Aorta (tissue), 5 donors: Measurements from ENCODE around the gene NR1H2. TPM values are rescaled to one million over a fixed set of nuclear protein-coding genes. Genes with fewer than 3 reads are reported as not detected.

Experiments used
- ATAC-seq: fragments of 200-7000 bp; cut with Tn5 transposase; one replicate; pipeline ENCODE4 v1.9.1; 2022; ENCODE audit warnings: moderate library complexity; ENCODE audit not compliant: low FRiP score
- DNase-seq, 2 donors: peaks; one replicate each; pipeline ENCODE4 v3.0.0-alpha.2; 2020
- H3K27ac ChIP-seq, 2 donors: one replicate each; pipeline ENCODE4 v1.5.1; 2013; ENCODE audit warnings: low read length in 2 of 2, mild to moderate bottlenecking in 2 of 2, moderate library complexity in 2 of 2, control low read depth in 1 of 2, inconsistent platforms in 1 of 2, low read depth in 1 of 2
- H3K27me3 ChIP-seq, 2 donors: one replicate each; pipeline ENCODE4 v1.6.1; 2013; ENCODE audit warnings: control low read depth in 1 of 2, low read length in 1 of 2, mild to moderate bottlenecking in 1 of 2, moderate library complexity in 1 of 2; ENCODE audit not compliant: insufficient read depth in 2 of 2, control insufficient read depth in 1 of 2
- H3K36me3 ChIP-seq, 2 donors: one replicate each; pipeline ENCODE4 v1.6.1; 2013; ENCODE audit warnings: control low read depth in 1 of 2, low read length in 1 of 2, mild to moderate bottlenecking in 1 of 2; ENCODE audit not compliant: insufficient read depth in 2 of 2, control insufficient read depth in 1 of 2
- H3K4me1 ChIP-seq, 2 donors: one replicate each; pipeline ENCODE4 v1.6.1; 2013; ENCODE audit warnings: low read length in 2 of 2, control low read depth in 1 of 2, mild to moderate bottlenecking in 1 of 2, moderate library complexity in 1 of 2; ENCODE audit not compliant: insufficient read depth in 2 of 2, control insufficient read depth in 1 of 2
- H3K4me3 ChIP-seq, 2 donors: one replicate each; pipeline ENCODE4 v1.5.1; 2013; ENCODE audit warnings: low read length in 2 of 2, control low read depth in 1 of 2, mild to moderate bottlenecking in 1 of 2
- H3K9me3 ChIP-seq: one replicate; pipeline ENCODE4 v1.6.1; 2013; ENCODE audit warnings: mild to moderate bottlenecking, low read length; ENCODE audit not compliant: control insufficient read depth
- WGBS, 2 donors: extraction: QIAGEN DNeasy Blood & Tissue Kit; methylation state at CpG; one replicate each; pipeline ENCODE4 v1.1.7; 2013; 5-methylcytosine and 5-hydroxymethylcytosine counted together
- intact Hi-C, 2 donors: fragments of 100-400 bp; cut with DNase I; formaldehyde crosslinking; loops; one replicate each; pipeline versions ENCODE4 v1.14.2 to v1.15.0; 2022
- polyA plus RNA-seq, 2 donors: library from polyadenylated mRNA; stranded (reverse); fragments of 200-250 nt; gene quantifications; one replicate each; pipeline ENCODE4 v1.2.3, GENCODE V29; 2013
- total RNA-seq, 2 donors: library from RNA; stranded (reverse); fragmentation: NEBNext Ultra II Directional; extraction: Animal tissue kit (Norgen Biotek cat#: 25700); gene quantifications; one replicate each; pipeline ENCODE4 v1.2.1, GENCODE V29; 2021
- donor health status: healthy with polysubstance abuse.
- donor health status: Bipolar disorder and iron deficiency.
- donor health status: DM: no; HTN: no; CAD: no.
- donor health status: DM: no; HTN: no; CAD: no.
- donor health status: DM: yes; HTN: yes; CAD: no.

The NR1H2 gene
- total and polyA plus RNA-seq, 4 donors: 53.5 to 126 (median 86.8) TPM

GRCh38 chr19:50420127-50420526 lies 43.9 kb downstream of the NR1H2 start:
- Histone ChIP-seq H3K9me3 (no peaks in the 10 kb centered on the region), H3K27me3 (no peaks in the 10 kb centered on the region), H3K4me1 (no peaks in the 10 kb centered on the region), H3K27ac (no peak overlapping the region), H3K4me3 (no peak overlapping the region), H3K36me3 (no peaks in the 10 kb centered on the region)
- intact Hi-C loops: no loop called here
- WGBS, 2 donors: 43 to 47% methylated on average over 3 of the region's 3 CpGs
- no peak for ATAC-seq
- DNase-seq: no peak

GRCh38 chr19:50420808-50421207 lies 44.6 kb downstream of the NR1H2 start:
- Histone ChIP-seq H3K36me3 (no peaks in the 10 kb centered on the region), H3K27me3 (no peaks in the 10 kb centered on the region), H3K4me3 (no peak overlapping the region), H3K4me1 (no peaks in the 10 kb centered on the region), H3K9me3 (no peaks in the 10 kb centered on the region), H3K27ac (no peak overlapping the region)
- DNase-seq (no peak), ATAC-seq (no peak)
- 65 to 80% methylated on average over 3 of the region's 3 CpGs for WGBS, 2 donors
- intact Hi-C loops: no loop called here

GRCh38 chr19:50422397-50423278 lies 46.4 kb downstream of the NR1H2 start:
- intact Hi-C loops: no loop called here
- H3K27me3 ChIP-seq: no peaks in the 10 kb centered on the region

GRCh38 chr19:50423279-50424113 lies 47.2 kb downstream of the NR1H2 start:
- Histone ChIP-seq H3K4me3 (no peak overlapping the region), H3K4me1 (no peaks in the 10 kb centered on the region), H3K27me3 (no peaks in the 10 kb centered on the region), H3K9me3 (no peaks in the 10 kb centered on the region), H3K36me3 (no peaks in the 10 kb centered on the region), H3K27ac (no peak overlapping the region)
- WGBS, 2 donors: 85 to 86% methylated on average over 22 of the region's 22 CpGs
- intact Hi-C loops: no loop called here
- ATAC-seq: no peak
- DNase-seq: no peak

More at GRCh38 chr19:50422397-50423278, 46.4 kb downstream of the NR1H2 start:
- no peak for DNase-seq
- 85 to 88% methylated on average over 17 to 18 of the region's 18 CpGs for WGBS, 2 donors
- Histone ChIP-seq H3K4me3 (no peak overlapping the region), H3K4me1 (no peaks in the 10 kb centered on the region), H3K36me3 (no peaks in the 10 kb centered on the region), H3K27ac (no peak overlapping the region), H3K9me3 (no peaks in the 10 kb centered on the region)
- ATAC-seq: no peak

- intact Hi-C loops: no loop called here
- WGBS, 2 donors: 68 to 91% methylated on average over 7 of the region's 7 CpGs
- ATAC-seq: no peak
These were observed 49.3 kb downstream of the NR1H2 start for GRCh38 chr19:50425581-50425980.

GRCh38 chr19:50427318-50427925 lies 51.2 kb downstream of the NR1H2 start:
- Histone ChIP-seq H3K9me3 (no peaks in the 10 kb centered on the region), H3K27me3 (no peaks in the 10 kb centered on the region), H3K36me3 (no peaks in the 10 kb centered on the region), H3K4me3 (no peak overlapping the region), H3K4me1 (no peaks in the 10 kb centered on the region), H3K27ac (no peak overlapping the region)
- DNase-seq (no peak), ATAC-seq (no peak)
- intact Hi-C loops: no loop called here
- WGBS, 2 donors: 82 to 83% methylated on average over 26 of the region's 26 CpGs

More at GRCh38 chr19:50425581-50425980, 49.3 kb downstream of the NR1H2 start:
- H3K4me1 ChIP-seq: no peaks in the 10 kb centered on the region
- DNase-seq: no peak
- H3K4me3 ChIP-seq: no peak overlapping the region
- no peaks in the 10 kb centered on the region for H3K9me3 ChIP-seq
- H3K27me3 ChIP-seq: no peaks in the 10 kb centered on the region
- no peak overlapping the region for H3K27ac ChIP-seq
- no peaks in the 10 kb centered on the region for H3K36me3 ChIP-seq

GRCh38 chr19:50427997-50428425 lies 51.8 kb downstream of the NR1H2 start:
- intact Hi-C loops: no loop called here
- Histone ChIP-seq H3K4me3 (no peak overlapping the region), H3K27me3 (no peaks in the 10 kb centered on the region), H3K4me1 (no peaks in the 10 kb centered on the region), H3K36me3 (no peaks in the 10 kb centered on the region), H3K9me3 (no peaks in the 10 kb centered on the region), H3K27ac (no peak overlapping the region)
- 10 to 13% methylated on average over 36 to 38 of the region's 38 CpGs for WGBS, 2 donors
- ATAC-seq (peak; percentile 66), DNase-seq (peak; percentile 90 to 97)

GRCh38 chr19:50428772-50429463 lies 52.7 kb downstream of the NR1H2 start:
- Histone ChIP-seq H3K9me3 (no peaks in the 10 kb centered on the region), H3K4me1 (no peaks in the 10 kb centered on the region), H3K36me3 (no peaks in the 10 kb centered on the region), H3K4me3 (no peak overlapping the region), H3K27ac (no peak overlapping the region), H3K27me3 (no peaks in the 10 kb centered on the region)
- 84 to 87% methylated on average over 7 of the region's 7 CpGs for WGBS, 2 donors
- ATAC-seq (no peak), DNase-seq (no peak)
- intact Hi-C loops: no loop called here
